Measurements from ENCODE around the gene STARD8. TPM values are rescaled to one million over a fixed set of nuclear protein-coding genes. Genes with fewer than 3 reads are reported as not detected.
"Not testable (repeated sequence)": the region's sequence is repeated elsewhere in the genome, so short reads cannot be mapped to it uniquely, and the experiment has no call there.

Gene STARD8, protein sequence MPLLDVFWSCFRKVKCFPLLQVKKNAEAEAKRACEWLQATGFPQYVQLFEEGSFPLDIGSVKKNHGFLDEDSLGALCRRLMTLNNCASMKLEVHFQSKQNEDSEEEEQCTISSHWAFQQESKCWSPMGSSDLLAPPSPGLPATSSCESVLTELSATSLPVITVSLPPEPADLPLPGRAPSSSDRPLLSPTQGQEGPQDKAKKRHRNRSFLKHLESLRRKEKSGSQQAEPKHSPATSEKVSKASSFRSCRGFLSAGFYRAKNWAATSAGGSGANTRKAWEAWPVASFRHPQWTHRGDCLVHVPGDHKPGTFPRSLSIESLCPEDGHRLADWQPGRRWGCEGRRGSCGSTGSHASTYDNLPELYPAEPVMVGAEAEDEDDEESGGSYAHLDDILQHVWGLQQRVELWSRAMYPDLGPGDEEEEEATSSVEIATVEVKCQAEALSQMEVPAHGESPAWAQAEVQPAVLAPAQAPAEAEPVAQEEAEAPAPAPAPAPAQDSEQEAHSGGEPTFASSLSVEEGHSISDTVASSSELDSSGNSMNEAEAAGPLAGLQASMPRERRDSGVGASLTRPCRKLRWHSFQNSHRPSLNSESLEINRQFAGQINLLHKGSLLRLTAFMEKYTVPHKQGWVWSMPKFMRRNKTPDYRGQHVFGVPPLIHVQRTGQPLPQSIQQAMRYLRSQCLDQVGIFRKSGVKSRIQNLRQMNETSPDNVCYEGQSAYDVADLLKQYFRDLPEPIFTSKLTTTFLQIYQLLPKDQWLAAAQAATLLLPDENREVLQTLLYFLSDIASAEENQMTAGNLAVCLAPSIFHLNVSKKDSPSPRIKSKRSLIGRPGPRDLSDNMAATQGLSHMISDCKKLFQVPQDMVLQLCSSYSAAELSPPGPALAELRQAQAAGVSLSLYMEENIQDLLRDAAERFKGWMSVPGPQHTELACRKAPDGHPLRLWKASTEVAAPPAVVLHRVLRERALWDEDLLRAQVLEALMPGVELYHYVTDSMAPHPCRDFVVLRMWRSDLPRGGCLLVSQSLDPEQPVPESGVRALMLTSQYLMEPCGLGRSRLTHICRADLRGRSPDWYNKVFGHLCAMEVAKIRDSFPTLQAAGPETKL
- total RNA-seq = 10.9 TPM

GRCh38 chrX:68647156-68647957, at the start of gene STARD8:
TSS of gene STARD8 (plus strand) at chrX:68647666. CDS start at chrX:68647883, 217 bp downstream.
- DNase-seq (ENCODE audit: low spot score) = no peak

- DNase-seq (ENCODE audit: low spot score) = no peak
Measured at GRCh38 chrX:68598841-68599240, 48.6 kb upstream of the STARD8 start.

GRCh38 chrX:68599256-68600152, 48.0 kb upstream of the STARD8 start:
- no peak for DNase-seq (ENCODE audit: low spot score)

- not testable (repeated sequence) for DNase-seq (ENCODE audit: low spot score)
Measured at GRCh38 chrX:68604216-68604615, 43.2 kb upstream of the STARD8 start.

DNA sequence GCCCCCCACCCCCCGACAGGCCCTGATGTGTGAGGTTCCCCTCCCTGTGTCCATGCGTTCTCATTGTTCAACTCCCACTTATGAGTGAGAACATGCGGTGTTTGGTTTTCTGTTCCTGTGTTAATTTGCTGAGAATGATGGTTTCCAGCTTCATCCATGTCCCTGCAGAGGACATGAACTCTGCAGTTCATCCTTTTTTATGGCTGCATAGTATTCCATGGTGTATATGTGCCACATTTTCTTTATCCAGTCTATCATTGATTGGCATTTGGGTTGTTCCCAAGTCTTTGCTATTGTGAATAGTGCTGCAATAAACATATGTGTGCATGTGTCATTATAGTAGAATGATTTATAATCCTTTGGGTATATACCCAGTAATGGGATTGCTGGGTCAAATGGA, 32.7 kb upstream of the STARD8 start:
- DNase-seq (ENCODE audit: low spot score) = not testable (repeated sequence)

GRCh38 chrX:68627986-68628385, 19.5 kb upstream of the STARD8 start:
- DNase-seq (ENCODE audit: low spot score) = no peak

DNA sequence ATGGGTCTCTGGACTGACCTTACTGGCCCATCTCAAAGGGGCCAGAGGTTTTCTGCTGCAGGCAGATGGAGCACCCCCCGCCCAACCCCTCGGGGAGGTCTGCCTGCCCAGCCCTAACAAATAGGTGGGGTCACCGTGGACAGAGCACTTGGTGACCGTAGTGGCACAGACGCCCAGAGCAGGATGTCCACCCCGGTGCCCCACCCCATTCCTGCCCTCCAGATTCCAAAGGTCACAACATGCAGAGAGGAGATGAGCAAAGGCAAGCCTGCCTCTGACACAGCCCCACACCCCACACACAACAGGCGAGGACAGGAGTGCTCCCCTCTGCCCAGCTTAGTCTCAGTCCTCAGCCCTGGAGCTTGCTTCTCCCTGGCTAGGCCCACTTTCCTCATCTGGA, 17.5 kb upstream of the STARD8 start:
- not testable (repeated sequence) for DNase-seq (ENCODE audit: low spot score)

GRCh38 chrX:68631336-68631735, 16.1 kb upstream of the STARD8 start:
- no peak for DNase-seq (ENCODE audit: low spot score)

GRCh38 chrX:68632491-68632890, 15.0 kb upstream of the STARD8 start:
- no peak for DNase-seq (ENCODE audit: low spot score)

- DNase-seq (ENCODE audit: low spot score) = no peak
Measured at GRCh38 chrX:68633981-68634380, 13.5 kb upstream of the STARD8 start.

- no peak for DNase-seq (ENCODE audit: low spot score)
Measured at GRCh38 chrX:68634649-68635227, 12.7 kb upstream of the STARD8 start.

GRCh38 chrX:68640661-68641060, 6.8 kb upstream of the STARD8 start:
- DNase-seq (ENCODE audit: low spot score) = no peak

DNA sequence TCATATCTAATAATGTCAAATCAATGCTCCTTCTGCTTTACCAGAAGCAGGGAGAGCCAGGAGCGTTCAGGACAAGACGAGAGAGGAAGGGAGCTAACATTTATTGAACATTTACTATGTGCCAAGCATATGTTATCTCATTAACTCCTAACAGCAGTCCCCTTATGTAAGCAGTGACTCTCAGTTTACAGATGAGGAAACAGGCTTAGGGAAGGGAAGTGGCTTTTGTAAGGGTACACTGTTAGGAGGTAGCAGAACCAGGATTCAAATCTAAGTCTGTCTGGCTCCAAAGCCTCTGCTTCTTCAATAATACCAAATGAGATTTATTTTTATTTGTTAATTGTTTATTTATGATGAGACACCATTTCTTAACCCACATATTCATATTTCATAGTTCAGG, 2.6 kb upstream of the STARD8 start:
- DNase-seq (ENCODE audit: low spot score) = no peak

DNA sequence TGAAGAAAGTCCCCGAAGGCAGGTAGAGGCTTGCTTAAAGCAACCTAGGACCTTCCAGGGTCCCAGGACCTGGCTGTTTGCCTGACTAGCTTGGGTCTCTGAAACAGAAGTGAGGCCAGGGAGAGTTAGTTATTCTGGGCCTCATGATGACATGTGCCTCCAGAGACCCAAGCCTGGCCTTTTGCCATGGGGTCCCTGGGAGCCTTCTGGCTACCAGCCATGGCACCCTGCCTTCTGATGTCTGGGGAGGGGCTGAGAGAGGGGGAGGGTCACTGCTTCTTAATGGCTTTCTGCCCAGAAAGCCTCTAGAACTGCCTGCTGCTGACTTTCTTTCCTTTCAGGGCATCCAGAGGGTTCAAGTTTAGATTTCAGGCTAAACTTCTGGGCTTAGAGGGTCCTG, 1.0 kb upstream of the STARD8 start:
- DNase-seq (ENCODE audit: low spot score) = no peak

- no peak for DNase-seq (ENCODE audit: low spot score)
Measured at GRCh38 chrX:68648960-68649359, 1.5 kb downstream of the STARD8 start.

DNA sequence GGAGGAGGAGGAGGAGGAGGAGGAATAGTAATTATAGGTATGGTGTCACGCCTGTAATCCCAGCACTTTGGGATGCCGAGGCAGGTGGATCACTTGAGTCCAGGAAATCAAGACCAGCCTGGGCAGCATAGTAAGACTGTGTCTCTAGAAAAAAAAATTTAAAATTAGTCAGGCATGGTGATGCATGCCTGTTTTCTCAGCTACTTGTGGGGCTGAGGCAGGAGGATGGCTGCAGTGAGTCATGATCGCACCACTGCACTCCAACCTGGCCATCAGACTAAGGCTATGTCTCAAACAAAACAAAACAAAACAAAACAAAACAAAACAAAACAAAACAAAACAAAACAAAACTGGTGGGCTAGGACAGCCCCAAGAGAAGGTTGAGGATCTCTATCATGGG, 3.0 kb downstream of the STARD8 start:
- no peak for DNase-seq (ENCODE audit: low spot score)

- no peak for DNase-seq (ENCODE audit: low spot score)
Measured at GRCh38 chrX:68651110-68651509, 3.6 kb downstream of the STARD8 start.

GRCh38 chrX:68652326-68653170, 5.1 kb downstream of the STARD8 start:
- no peak for DNase-seq (ENCODE audit: low spot score)

DNA sequence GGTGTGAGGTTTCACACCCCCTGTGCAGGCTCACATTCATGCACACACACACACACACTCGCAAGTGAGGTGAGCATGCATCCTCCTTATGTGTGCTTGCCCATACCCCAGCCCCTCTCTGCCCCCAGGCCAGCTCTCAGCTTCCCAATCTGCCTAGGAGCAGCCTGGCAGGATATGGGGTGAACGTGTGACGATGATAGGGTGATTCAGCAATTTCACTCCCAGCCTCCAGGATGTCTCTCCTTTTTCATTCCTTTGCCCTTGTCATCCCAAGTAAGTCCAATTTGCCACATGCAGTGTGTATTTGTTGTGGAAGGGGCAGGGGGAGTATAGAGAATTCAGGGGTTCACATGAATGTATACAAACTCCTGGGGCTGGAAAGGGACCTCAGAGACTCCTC, 7.2 kb downstream of the STARD8 start:
- DNase-seq (ENCODE audit: low spot score) = no peak
